Measurements from ENCODE around the gene PTPRD.

GRCh38 chr9:8394341-8394740 lies 2218.5 kb downstream of the PTPRD start:
- TF ChIP-seq CTCF (IDR thresholded peaks at IDR 0.05 in 4 of 5, conservative IDR thresholded peaks at IDR 0.05 in 1 of 5) (no peak), POLR2A (IDR thresholded peaks at IDR 0.05) (no peak)
